Measurements from ENCODE around the gene OR8H3.
"Not testable (repeated sequence)": the region's sequence is repeated elsewhere in the genome, so short reads cannot be mapped to it uniquely, and the experiment has no call there.

The OR8H3 gene

GRCh38 chr11:56140151-56140661 lies 18.0 kb downstream of the OR8H3 start, which contains the start of gene OR8J3:
TSS of gene OR8J3 (minus strand) at chr11:56140201. CDS start at chr11:56137718, 2,483 bp downstream.
- Histone ChIP-seq H3K9ac (ENCODE audit: low read length) (no peak within 1 kb of the TSS), H3K4me3 (ENCODE audit: low read length) (no peak within 1 kb of the TSS), H3K4me1 (ENCODE audit: low read length) (no peaks in the 10 kb centered on the region), H3K27ac (ENCODE audit: low read length) (no peak within 1 kb of the TSS), H3K27me3 (ENCODE audit: low read depth, low read length) (no peaks in the 10 kb centered on the region), H2AFZ (ENCODE audit: low read depth, low read length) (no peak within 1 kb of the TSS), H3K79me2 (ENCODE audit: low read length) (no peaks in the 10 kb centered on the region), H3K9me3 (ENCODE audit: insufficient read depth, low read length) (no peaks in the 10 kb centered on the region), H4K20me1 (ENCODE audit: insufficient read depth, low read length) (no peaks in the 10 kb centered on the region), H3K36me3 (replicated peaks; ENCODE audit: low read depth, low read length) (no peaks in the 10 kb centered on the region), H3K4me2 (ENCODE audit: low read length) (no peak within 1 kb of the TSS)
- no peak for TF ChIP-seq CTCF (IDR thresholded peaks at IDR 0.05; ENCODE audit: low read depth, low read length)
- no peak for TF ChIP-seq EZH2phosphoT487 (IDR thresholded peaks at IDR 0.05; ENCODE audit: low read depth)

GRCh38 chr11:56143681-56144080 lies 21.5 kb downstream of the OR8H3 start:
- not testable (repeated sequence) for H3K27me3 ChIP-seq (ENCODE audit: low read depth, low read length); H3K36me3 ChIP-seq (replicated peaks; ENCODE audit: low read depth, low read length); H4K20me1 ChIP-seq (ENCODE audit: insufficient read depth, low read length); H3K9ac ChIP-seq (ENCODE audit: low read length); H3K27ac ChIP-seq (ENCODE audit: low read length); H2AFZ ChIP-seq (ENCODE audit: low read depth, low read length); H3K4me2 ChIP-seq (ENCODE audit: low read length); H3K4me1 ChIP-seq (ENCODE audit: low read length); H3K4me3 ChIP-seq (ENCODE audit: low read length); H3K9me3 ChIP-seq (ENCODE audit: insufficient read depth, low read length); H3K79me2 ChIP-seq (ENCODE audit: low read length)

GRCh38 chr11:56151376-56151775 lies 29.2 kb downstream of the OR8H3 start:
- Histone ChIP-seq H3K27ac (ENCODE audit: low read length) (no peak overlapping the region), H3K9me3 (ENCODE audit: insufficient read depth, low read length) (no peaks in the 10 kb centered on the region), H3K9ac (ENCODE audit: low read length) (no peak overlapping the region), H3K4me3 (ENCODE audit: low read length) (no peak overlapping the region), H3K4me1 (ENCODE audit: low read length) (no peaks in the 10 kb centered on the region), H3K27me3 (ENCODE audit: low read depth, low read length) (no peaks in the 10 kb centered on the region), H3K36me3 (replicated peaks; ENCODE audit: low read depth, low read length) (no peaks in the 10 kb centered on the region), H3K4me2 (ENCODE audit: low read length) (no peak overlapping the region), H3K79me2 (ENCODE audit: low read length) (no peaks in the 10 kb centered on the region), H4K20me1 (ENCODE audit: insufficient read depth, low read length) (no peaks in the 10 kb centered on the region), H2AFZ (ENCODE audit: low read depth, low read length) (no peak overlapping the region)
- TF ChIP-seq CTCF (IDR thresholded peaks at IDR 0.05; ENCODE audit: low read depth, low read length) (no peak), EZH2phosphoT487 (IDR thresholded peaks at IDR 0.05; ENCODE audit: low read depth) (no peak)

- Histone ChIP-seq H3K9ac (ENCODE audit: low read length) (no peak overlapping the region), H4K20me1 (ENCODE audit: insufficient read depth, low read length) (no peaks in the 10 kb centered on the region), H3K4me1 (ENCODE audit: low read length) (no peaks in the 10 kb centered on the region), H3K4me3 (ENCODE audit: low read length) (no peak overlapping the region), H2AFZ (ENCODE audit: low read depth, low read length) (no peak overlapping the region), H3K4me2 (ENCODE audit: low read length) (no peak overlapping the region), H3K27me3 (ENCODE audit: low read depth, low read length) (no peaks in the 10 kb centered on the region), H3K79me2 (ENCODE audit: low read length) (no peaks in the 10 kb centered on the region), H3K27ac (ENCODE audit: low read length) (no peak overlapping the region), H3K9me3 (ENCODE audit: insufficient read depth, low read length) (no peaks in the 10 kb centered on the region), H3K36me3 (replicated peaks; ENCODE audit: low read depth, low read length) (no peaks in the 10 kb centered on the region)
- no peak for TF ChIP-seq CTCF (IDR thresholded peaks at IDR 0.05; ENCODE audit: low read depth, low read length)
- TF ChIP-seq EZH2phosphoT487 (IDR thresholded peaks at IDR 0.05; ENCODE audit: low read depth) = no peak
These were observed 30.2 kb downstream of the OR8H3 start for GRCh38 chr11:56152333-56152732.

GRCh38 chr11:56160217-56160616 lies 38.0 kb downstream of the OR8H3 start, which contains the start of gene OR8K5:
TSS of gene OR8K5 (minus strand) at chr11:56160317. CDS start at chr11:56160317, 0 bp downstream.
- no peaks in the 10 kb centered on the region for H3K27me3 ChIP-seq (ENCODE audit: low read depth, low read length)
- H4K20me1 ChIP-seq (ENCODE audit: insufficient read depth, low read length) = no peaks in the 10 kb centered on the region
- no peak within 1 kb of the TSS for H3K4me3 ChIP-seq (ENCODE audit: low read length)
- H3K9ac ChIP-seq (ENCODE audit: low read length) = no peak within 1 kb of the TSS
- no peak within 1 kb of the TSS for H2AFZ ChIP-seq (ENCODE audit: low read depth, low read length)
- H3K27ac ChIP-seq (ENCODE audit: low read length) = no peak within 1 kb of the TSS
- TF ChIP-seq CTCF (IDR thresholded peaks at IDR 0.05; ENCODE audit: low read depth, low read length) (no peak), EZH2phosphoT487 (IDR thresholded peaks at IDR 0.05; ENCODE audit: low read depth) (no peak)
- H3K4me2 ChIP-seq (ENCODE audit: low read length) = no peak within 1 kb of the TSS
- H3K4me1 ChIP-seq (ENCODE audit: low read length) = no peaks in the 10 kb centered on the region
- no peaks in the 10 kb centered on the region for H3K36me3 ChIP-seq (replicated peaks; ENCODE audit: low read depth, low read length)
- H3K79me2 ChIP-seq (ENCODE audit: low read length) = no peaks in the 10 kb centered on the region
- H3K9me3 ChIP-seq (ENCODE audit: insufficient read depth, low read length) = no peaks in the 10 kb centered on the region

All from OCI-LY3 (cell line).